Endothelial cell of umbilical vein (primary cell): ENCODE measurements around the gene RALGAPA1.

ENCODE experiments used
- MYC ChIP-seq: IDR thresholded peaks from one replicate; pipeline ENCODE4 v1.6.1; 2011; ENCODE audit warnings: mild to moderate bottlenecking, low read depth, low read length
- POLR2A ChIP-seq: IDR thresholded peaks from 2 replicates; pipeline ENCODE4 v1.6.1; 2012; ENCODE audit warnings: low read depth, mild to moderate bottlenecking, control low read depth, low read length
- POLR2AphosphoS5 ChIP-seq: IDR thresholded peaks from 2 replicates; pipeline ENCODE4 v1.6.1; 2012; ENCODE audit warnings: low read depth, mild to moderate bottlenecking, control low read depth, low read length, moderate library complexity; ENCODE audit not compliant: insufficient read depth
- TF ChIP-seq, protein P1 (sequence below), 2 donors: IDR thresholded peaks; 1 replicate in 1 of 2; 2 replicates in 1 of 2; pipeline ENCODE4 v1.5.1; 2011; ENCODE audit warnings: low read length in 2 of 2, mild to moderate bottlenecking in 2 of 2, moderate library complexity in 2 of 2, control low read depth in 1 of 2, inconsistent platforms in 1 of 2, low read depth in 1 of 2; ENCODE audit not compliant: insufficient read depth in 1 of 2; ENCODE audit errors: extremely low read depth in 1 of 2

- TF ChIP-seq, protein P1, sequence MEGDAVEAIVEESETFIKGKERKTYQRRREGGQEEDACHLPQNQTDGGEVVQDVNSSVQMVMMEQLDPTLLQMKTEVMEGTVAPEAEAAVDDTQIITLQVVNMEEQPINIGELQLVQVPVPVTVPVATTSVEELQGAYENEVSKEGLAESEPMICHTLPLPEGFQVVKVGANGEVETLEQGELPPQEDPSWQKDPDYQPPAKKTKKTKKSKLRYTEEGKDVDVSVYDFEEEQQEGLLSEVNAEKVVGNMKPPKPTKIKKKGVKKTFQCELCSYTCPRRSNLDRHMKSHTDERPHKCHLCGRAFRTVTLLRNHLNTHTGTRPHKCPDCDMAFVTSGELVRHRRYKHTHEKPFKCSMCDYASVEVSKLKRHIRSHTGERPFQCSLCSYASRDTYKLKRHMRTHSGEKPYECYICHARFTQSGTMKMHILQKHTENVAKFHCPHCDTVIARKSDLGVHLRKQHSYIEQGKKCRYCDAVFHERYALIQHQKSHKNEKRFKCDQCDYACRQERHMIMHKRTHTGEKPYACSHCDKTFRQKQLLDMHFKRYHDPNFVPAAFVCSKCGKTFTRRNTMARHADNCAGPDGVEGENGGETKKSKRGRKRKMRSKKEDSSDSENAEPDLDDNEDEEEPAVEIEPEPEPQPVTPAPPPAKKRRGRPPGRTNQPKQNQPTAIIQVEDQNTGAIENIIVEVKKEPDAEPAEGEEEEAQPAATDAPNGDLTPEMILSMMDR (IDR thresholded peaks at IDR 0.05; ENCODE audit: extremely low read depth in 1 of 2, insufficient read depth in 1 of 2, low read depth in 1 of 2, low read length in 2 of 2), result no peak
- TF ChIP-seq POLR2A (no peak), MYC (no peak), POLR2AphosphoS5 (no peak)
These were observed 44.1 kb upstream of the RALGAPA1 start for GRCh38 chr14:35853225-35853624.
